Upper lobe of left lung (tissue), 6 donors: ENCODE data around the gene CHST14. TPM values are rescaled to one million over a fixed set of nuclear protein-coding genes. Genes with fewer than 3 reads are reported as not detected.

Experiments
- ATAC-seq, 2 donors: fragments of 200-7000 bp; cut with Tn5 transposase; one replicate each; pipeline ENCODE4 v1.9.1; 2022; ENCODE audit warnings: mild to moderate bottlenecking in 2 of 2, moderate library complexity in 2 of 2; ENCODE audit not compliant: low FRiP score in 2 of 2
- DNase-seq, 2 donors: peaks; one replicate each; pipeline ENCODE4 v3.0.0-alpha.2; 2019 to 2020
- H3K27ac ChIP-seq, 4 donors: fragments of 200-600 bp; sonication (generic); one replicate each; pipeline ENCODE4 v1.5.1; 2016 to 2019
- H3K27me3 ChIP-seq, 4 donors: fragments of 200-600 bp; sonication (generic); one replicate each; pipeline ENCODE4 v1.5.1; 2017 to 2019
- H3K36me3 ChIP-seq, 4 donors: fragments of 200-600 bp; sonication (generic); one replicate each; pipeline ENCODE4 v1.5.1; 2016 to 2019
- H3K4me1 ChIP-seq, 4 donors: fragments of 200-600 bp; sonication (generic); one replicate each; pipeline ENCODE4 v1.5.1; 2018 to 2019
- H3K4me3 ChIP-seq, 4 donors: fragments of 200-600 bp; sonication (generic); one replicate each; pipeline ENCODE4 v1.5.1; 2017 to 2019; ENCODE audit warnings: mild to moderate bottlenecking in 2 of 4, moderate library complexity in 1 of 4
- H3K9me3 ChIP-seq, 4 donors: fragments of 200-600 bp; sonication (generic); one replicate each; pipeline ENCODE4 v1.5.1; 2018 to 2019
- CTCF ChIP-seq, 6 experiments: fragments of 450-650 bp in 4 of 6; fragments of 200-600 bp in 2 of 6; sonication (generic) in 2 of 6; IDR thresholded peaks; one replicate each; pipeline ENCODE4 v1.5.1; 2016 to 2019; ENCODE audit warnings: antibody characterized with exemption in 6 of 6
- EP300 ChIP-seq, 4 donors: sonication (generic); formaldehyde crosslinking; IDR thresholded peaks; one replicate each; pipeline ENCODE4 v1.5.1; 2017; ENCODE audit warnings: antibody characterized with exemption in 4 of 4, control low read depth in 2 of 4
- POLR2A ChIP-seq, 4 donors: fragments of 450-650 bp; IDR thresholded peaks; one replicate each; pipeline ENCODE4 v1.5.1; 2016 to 2017; ENCODE audit warnings: antibody characterized with exemption in 4 of 4, mild to moderate bottlenecking in 2 of 4
- POLR2AphosphoS5 ChIP-seq, 2 donors: sonication (generic); formaldehyde crosslinking; IDR thresholded peaks; one replicate each; pipeline ENCODE4 v1.5.1; 2017; ENCODE audit warnings: antibody characterized with exemption in 2 of 2
- WGBS, 2 donors: methylation state at CpG; one replicate each; pipeline ENCODE4 v1.1.5; 2017 to 2018; 5-methylcytosine and 5-hydroxymethylcytosine counted together
- total RNA-seq, 6 donors: library from RNA; depleted of rRNA in 4 of 6; stranded (reverse); fragments of >200 nt in 4 of 6; gene quantifications; one replicate each; pipeline versions ENCODE4 v1.1.0 to v1.2.1, GENCODE V29; 2016 to 2021
- donor health status: DM: no; HTN: no; CAD: no; lungs with moderate emphysema.
- donor health status: DM: no; HTN: yes; CAD: no; lungs with severe emphysema.

The CHST14 gene
- total RNA-seq, 6 donors from 2014 or later, result 3.1 to 20.6 (median 14.6) TPM

GRCh38 chr15:40456299-40456712 lies 14.5 kb upstream of the CHST14 start:
- ATAC-seq, result no peak
- peaks cover 41 to 55% (median 44%) of the 10 kb centered on the region in 4 donors for H3K4me1 ChIP-seq
- H3K36me3 ChIP-seq, result peaks cover 0 to 21% (median 12%) of the 10 kb centered on the region in 4 donors
- 61 to 72% methylated on average over 7 of the region's 7 CpGs for WGBS, 2 donors
- H3K27me3 ChIP-seq, result no peaks in the 10 kb centered on the region
- no peak overlapping the region for H3K27ac ChIP-seq
- TF ChIP-seq CTCF (IDR thresholded peaks at IDR 0.05) (no peak), POLR2A (IDR thresholded peaks at IDR 0.05) (no peak), POLR2AphosphoS5 (IDR thresholded peaks at IDR 0.05) (no peak), EP300 (IDR thresholded peaks at IDR 0.05) (no peak)
- no peak for DNase-seq
- H3K9me3 ChIP-seq, result no peaks in the 10 kb centered on the region
- no peak overlapping the region for H3K4me3 ChIP-seq

GRCh38 chr15:40456738-40457137 lies 14.0 kb upstream of the CHST14 start:
- DNase-seq (no peak), ATAC-seq (no peak)
- no peak for TF ChIP-seq POLR2AphosphoS5 (IDR thresholded peaks at IDR 0.05)
- Histone ChIP-seq H3K27me3 (no peaks in the 10 kb centered on the region), H3K27ac (no peak overlapping the region), H3K36me3 (peaks cover 0 to 22% (median 14%) of the 10 kb centered on the region in 4 donors), H3K4me3 (no peak overlapping the region), H3K9me3 (no peaks in the 10 kb centered on the region), H3K4me1 (peaks cover 40 to 50% (median 43%) of the 10 kb centered on the region in 4 donors)
- 61 to 66% methylated on average over 4 of the region's 4 CpGs for WGBS, 2 donors

GRCh38 chr15:40458495-40459371 lies 12.1 kb upstream of the CHST14 start:
- Histone ChIP-seq H3K4me3 (no peak overlapping the region), H3K36me3 (peaks cover 0 to 42% (median 26%) of the 10 kb centered on the region in 4 donors), H3K27ac (no peak overlapping the region), H3K27me3 (no peaks in the 10 kb centered on the region), H3K9me3 (no peaks in the 10 kb centered on the region), H3K4me1 (peaks cover 28 to 33% (median 32%) of the 10 kb centered on the region in 4 donors)
- 95 to 100% methylated on average over 3 to 27 of the region's 37 CpGs for WGBS, 2 donors
- TF ChIP-seq EP300 (IDR thresholded peaks at IDR 0.05), result no peak
- ATAC-seq (no peak), DNase-seq (peak in 1 of 2 donors; percentile 78)

GRCh38 chr15:40459391-40460015 lies 11.3 kb upstream of the CHST14 start:
- Histone ChIP-seq H3K4me1 (peaks cover 21 to 26% (median 24%) of the 10 kb centered on the region in 4 donors), H3K4me3 (no peak overlapping the region), H3K36me3 (peaks cover 0 to 50% (median 34%) of the 10 kb centered on the region in 4 donors), H3K9me3 (no peaks in the 10 kb centered on the region), H3K27me3 (no peaks in the 10 kb centered on the region), H3K27ac (no peak overlapping the region)
- WGBS, 2 donors, result 77 to 100% methylated on average over 3 to 5 of the region's 19 CpGs
- ATAC-seq (no peak), DNase-seq (no peak)
- TF ChIP-seq POLR2AphosphoS5 (IDR thresholded peaks at IDR 0.05) (no peak), EP300 (IDR thresholded peaks at IDR 0.05) (no peak), POLR2A (IDR thresholded peaks at IDR 0.05) (no peak), CTCF (IDR thresholded peaks at IDR 0.05) (no peak)

GRCh38 chr15:40460404-40460803 lies 10.4 kb upstream of the CHST14 start:
- ATAC-seq, result no peak

More at GRCh38 chr15:40460404-40460803, 10.4 kb upstream of the CHST14 start:
- Histone ChIP-seq H3K27ac (no peak overlapping the region), H3K36me3 (peaks cover 0 to 59% (median 38%) of the 10 kb centered on the region in 4 donors), H3K4me3 (no peak overlapping the region), H3K9me3 (no peaks in the 10 kb centered on the region), H3K27me3 (no peaks in the 10 kb centered on the region), H3K4me1 (peaks cover 12 to 17% (median 15%) of the 10 kb centered on the region in 4 donors)
- TF ChIP-seq POLR2AphosphoS5 (IDR thresholded peaks at IDR 0.05), result no peak
- TF ChIP-seq EP300 (IDR thresholded peaks at IDR 0.05), result no peak
- TF ChIP-seq CTCF (IDR thresholded peaks at IDR 0.05), result no peak
- no peak for TF ChIP-seq POLR2A (IDR thresholded peaks at IDR 0.05)
- no peak for DNase-seq
- WGBS, 2 donors, result 93 to 100% methylated on average over 2 of the region's 2 CpGs
